GM18511 (cell line): ENCODE data around the gene CHMP6.

Experiments
- ATAC-seq: cut with Tn5 transposase; IDR thresholded peaks from one replicate; pipeline ENCODE4 v1.9.1; 2021; ENCODE audit warnings: mild to moderate bottlenecking, moderate library complexity; ENCODE audit not compliant: unreplicated experiment

The CHMP6 gene

DNA sequence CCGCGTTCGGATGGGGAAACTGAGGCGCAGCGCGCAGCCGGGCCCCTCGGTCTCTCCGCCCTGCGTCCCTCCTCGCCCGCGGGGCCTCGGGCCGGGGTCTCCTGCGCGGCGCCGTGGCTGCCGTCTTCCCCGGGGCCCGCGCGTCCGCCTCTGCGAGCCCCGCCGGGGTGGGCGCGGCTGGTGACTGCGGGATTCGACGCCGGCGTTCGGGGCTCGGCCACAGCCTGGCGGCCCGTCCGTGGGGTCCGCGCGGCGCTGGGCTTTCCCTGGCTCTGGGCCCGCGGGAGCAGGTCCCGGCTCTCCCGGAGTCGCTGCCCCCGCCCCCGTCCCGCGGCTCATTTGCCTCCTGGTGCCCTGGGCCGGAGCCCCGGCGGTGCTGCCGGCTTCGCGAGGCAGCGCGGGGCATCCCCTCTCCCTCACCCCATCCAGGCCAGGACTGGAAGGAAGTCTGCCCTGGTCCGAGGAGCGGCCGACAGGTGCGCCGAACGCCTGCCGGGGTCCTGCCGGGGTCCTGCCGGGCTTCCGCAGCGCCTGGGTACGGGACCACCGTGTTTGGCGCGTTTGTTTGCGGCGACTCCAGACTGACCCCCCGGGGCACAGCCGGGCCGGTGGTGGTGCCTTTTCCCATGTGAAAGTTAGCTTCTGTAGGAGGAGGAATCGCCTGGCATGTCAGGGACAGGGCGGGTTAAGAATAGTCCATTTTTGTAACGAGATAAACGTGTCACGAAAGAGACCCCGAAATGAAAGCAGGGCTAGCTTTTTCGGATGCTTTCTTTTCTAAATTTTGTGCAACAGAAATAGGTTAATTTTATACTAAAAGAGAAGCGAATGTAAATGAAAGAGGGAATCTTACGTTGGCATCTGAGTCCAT, 671 bp downstream of the CHMP6 start:
- ATAC-seq = no peak

DNA sequence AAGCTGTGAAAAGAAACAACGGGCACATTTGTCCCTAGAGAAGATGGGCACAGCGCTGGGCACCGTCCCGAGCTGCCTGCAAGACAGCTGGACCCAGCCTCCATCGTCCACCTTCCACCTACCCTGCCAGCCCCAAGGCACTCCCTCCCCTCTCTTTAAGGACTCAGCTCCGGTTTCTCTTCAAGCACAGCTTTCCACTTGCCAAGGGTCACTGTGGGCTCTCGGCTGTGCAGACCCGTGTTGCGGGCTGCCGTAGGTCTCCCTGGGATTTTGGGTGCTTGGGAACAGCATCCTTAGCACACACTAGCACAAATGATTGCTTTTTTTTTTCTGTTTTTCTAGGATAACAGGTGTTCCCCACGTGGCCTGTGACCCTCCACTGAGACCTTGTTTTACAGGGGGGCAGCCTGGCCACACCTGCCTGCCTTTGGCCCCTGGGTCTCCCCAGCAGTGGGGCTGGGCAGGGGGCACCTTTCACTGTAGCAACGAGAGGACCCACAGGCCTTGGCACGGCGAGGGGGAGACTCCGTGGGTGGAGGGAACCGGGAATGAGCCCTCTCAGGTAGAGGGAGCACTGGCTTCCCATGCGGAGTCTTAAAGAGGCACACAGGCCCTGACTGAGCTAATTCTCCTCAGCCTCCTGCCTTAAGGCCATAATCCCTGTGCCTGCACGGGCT, 1.4 kb downstream of the CHMP6 start:
- no peak for ATAC-seq

DNA sequence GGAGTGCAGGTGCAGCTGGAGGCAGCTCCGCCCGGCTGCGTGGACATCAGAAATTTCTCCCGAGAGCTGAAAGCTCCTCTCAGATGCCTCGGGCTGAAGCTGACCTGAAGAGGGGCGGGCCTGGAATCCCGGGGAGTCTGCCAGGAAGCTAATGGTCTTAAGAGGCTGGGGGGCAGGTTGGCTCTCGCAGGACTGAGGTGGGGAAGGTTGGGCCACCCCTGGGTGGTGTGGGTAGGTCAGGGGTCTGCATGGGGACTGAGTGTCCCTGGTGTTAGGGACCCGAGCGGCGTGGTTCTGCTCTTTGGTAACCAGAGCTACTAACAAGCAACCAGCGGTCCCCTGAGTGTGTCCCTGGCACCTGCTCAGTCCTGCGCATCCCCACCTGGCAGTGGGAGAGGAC, 3.5 kb downstream of the CHMP6 start:
- no peak for ATAC-seq

DNA sequence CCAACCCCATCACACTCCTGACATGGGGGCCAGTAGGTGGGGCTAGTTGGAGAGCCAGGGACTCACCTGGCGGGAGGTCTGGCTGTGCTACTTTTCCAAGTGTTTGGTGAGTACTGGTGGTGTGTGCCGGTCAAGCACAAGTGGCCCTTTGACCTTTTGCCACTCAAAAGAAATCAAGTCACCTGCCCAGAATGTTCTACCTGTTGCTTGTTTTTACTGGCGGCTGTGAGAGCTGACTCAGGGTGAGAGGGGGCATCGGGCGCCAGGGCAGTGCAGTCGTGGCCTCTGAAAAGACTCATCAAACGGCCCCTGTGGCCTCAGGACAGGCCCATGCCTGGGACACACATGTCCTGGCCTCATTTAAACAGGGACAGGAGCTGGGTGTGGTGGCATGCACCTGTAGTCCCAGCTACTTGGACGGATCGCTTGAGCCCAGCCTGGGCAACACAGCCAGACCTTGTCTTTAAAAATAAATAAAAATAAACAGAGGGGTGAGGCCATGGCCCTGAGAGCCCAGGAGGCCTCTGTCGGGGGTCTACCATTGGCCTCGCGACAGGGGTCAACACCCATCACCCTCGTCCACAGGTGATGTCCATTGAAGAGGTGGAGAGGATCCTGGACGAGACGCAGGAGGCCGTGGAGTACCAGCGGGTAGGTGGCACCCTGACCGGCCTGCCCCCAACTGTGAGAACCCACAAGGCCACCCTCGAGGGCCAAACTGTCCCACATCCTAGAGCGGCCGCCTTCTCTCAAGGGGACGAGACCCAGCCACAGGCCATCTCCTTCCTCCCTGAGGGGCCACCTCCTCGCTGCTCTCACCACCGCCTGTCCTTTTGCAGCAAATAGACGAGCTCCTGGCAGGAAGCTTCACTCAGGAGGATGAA, 5.0 kb downstream of the CHMP6 start:
- no peak for ATAC-seq

DNA sequence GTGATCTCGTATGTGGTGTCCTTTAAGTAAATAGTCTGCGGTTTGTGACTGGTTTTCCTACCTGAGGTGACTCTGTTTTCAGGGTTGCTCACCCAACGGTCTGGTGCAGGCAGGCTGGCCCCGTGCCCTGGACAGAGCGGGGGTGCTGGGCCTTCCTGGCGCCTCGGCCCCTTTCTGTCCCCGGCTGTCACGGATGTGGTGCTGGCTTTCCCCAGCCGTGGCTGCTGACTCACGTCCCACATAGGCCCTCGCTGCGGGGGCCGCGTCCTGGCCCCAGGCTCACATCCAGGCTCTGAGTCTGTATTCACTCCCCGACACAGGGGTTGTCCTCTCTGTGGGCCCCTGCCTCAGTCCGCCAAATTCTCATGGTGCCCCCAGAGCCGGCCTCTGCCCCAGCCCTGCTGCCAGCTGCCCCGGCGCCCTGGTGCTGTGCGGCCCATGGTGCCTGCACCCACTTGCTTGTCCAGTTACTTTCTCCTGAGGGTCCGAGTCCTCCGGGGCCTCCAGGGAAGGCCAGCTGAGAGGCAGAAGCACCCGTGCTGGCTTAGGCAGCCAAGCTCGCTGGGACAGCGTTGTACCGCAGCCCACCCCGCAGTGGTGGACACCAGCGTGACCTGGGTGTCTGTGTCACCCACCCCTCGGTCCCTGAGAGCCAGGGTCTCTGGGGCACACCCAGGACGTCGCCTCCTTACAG, 5.9 kb downstream of the CHMP6 start:
- ATAC-seq = no peak

DNA sequence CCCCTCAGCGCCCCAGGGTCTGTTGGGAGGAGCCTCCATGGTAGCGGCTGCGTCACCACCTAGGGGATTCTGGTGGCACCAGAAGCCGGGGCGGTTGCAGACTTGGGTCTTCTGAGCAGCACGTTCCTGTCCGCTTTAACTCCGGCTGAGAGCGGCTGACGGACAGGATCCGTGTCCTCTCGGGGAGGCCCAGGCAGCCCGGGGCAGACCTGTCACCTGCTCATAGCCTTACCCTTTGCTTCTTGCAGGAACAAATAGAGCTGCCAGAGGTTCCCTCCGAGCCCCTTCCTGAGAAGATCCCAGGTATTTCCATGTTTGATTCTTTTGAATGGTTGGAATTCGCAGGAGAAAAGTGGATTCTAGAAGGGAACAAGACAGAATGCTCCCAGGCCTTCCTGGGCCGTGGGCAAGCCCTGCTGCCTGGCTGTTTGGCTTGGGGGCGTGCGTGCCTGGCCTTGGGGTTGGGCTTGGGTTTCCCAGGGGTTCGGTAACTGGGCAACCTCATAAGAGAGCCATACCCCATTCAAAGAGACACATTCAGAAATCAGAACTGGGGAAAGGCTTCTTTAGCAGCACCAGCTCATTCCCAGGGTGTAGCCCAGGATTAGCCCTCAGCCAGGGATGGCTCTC, 6.6 kb downstream of the CHMP6 start:
- no peak for ATAC-seq

DNA sequence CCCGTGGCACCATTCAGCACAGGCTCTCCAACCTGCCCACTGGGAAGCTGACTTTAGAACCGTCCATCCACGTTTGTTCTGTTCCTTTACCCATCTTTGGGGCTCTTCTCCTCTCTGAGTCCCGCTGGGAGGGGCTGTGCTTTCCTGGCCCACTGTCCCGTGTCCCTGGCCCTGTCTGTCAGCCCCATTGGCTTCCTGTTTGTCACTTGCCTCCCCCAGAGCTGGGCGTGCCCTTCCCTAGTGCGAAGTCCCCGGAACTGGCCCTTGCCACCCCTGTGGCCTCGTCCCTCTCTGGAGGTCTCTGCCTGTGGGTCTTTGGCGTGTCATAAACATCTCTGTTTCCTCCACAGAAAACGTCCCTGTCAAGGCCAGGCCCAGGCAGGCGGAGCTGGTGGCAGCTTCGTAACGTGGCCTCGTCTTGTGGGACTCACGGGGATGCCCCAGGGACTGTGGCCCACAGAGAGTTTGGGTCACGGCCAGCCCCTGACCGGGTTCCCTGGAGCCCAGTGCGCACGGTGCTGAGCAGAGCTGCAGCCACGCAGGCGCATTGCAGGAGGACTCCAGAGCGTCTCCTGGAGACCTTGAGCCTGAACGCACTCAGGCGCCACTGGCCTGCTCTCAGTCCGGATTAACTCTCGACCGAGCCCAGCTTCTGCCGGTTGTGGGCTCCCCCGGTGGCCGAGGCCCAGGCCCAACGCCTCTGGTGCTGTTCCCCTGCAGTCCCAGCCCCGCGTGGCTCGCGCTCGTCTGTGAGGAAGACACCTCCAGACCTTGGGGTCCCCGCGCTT, 7.3 kb downstream of the CHMP6 start:
- no peak for ATAC-seq

DNA sequence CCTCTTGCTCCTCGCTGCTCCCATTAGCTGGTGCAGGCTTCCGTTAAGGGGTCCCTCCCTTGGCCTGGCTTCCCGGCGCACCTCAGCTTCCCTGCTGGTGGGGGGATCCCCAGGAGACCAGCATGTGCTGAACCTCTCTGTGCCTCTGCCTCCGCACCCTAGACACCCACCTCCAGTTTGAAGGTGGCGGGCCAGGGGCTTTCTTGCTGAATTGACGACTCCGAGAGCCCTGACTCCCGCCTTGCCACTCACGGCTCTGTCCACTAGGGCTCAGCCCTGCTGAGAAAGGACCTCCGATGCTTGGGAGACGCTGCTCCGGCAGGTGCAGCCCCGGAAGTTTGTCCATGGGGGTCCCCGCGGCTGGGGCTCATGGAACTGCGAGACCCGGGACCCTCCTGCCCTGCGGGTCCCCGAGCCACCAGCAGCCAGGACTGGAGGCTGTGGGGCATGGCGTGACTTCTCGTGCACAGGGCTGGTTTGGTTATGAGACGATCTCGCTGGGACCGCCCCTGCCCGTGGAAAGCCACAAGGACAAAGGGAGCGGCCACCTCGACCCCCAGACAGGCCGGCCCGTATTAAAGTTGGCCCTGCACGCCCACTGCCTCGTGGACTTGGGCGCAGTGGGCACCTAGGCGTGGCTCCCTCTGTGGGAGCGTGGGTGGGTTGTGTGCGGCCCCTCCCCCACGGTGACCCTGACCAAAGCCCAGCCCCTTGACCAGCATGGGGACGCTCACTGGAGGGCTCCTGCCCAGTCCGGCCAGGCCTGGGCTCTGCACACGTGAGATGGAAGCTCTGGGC, 8.1 kb downstream of the CHMP6 start:
- no peak for ATAC-seq

DNA sequence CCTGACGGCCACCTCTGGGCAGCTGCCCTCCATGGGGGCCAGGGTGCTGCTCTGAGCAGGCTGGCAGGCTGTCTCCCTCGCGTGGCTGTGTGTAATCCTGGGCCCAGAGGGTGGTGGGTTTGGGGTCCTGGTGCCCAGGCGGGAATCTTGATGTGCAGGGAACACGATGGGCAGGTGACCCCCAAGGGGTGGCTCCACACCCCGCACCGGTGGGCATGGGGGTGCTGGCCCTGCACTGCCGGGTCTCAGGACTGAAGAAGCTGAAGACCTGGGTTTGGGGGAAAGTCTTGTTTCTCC, 8.6 kb downstream of the CHMP6 start:
- ATAC-seq = no peak

DNA sequence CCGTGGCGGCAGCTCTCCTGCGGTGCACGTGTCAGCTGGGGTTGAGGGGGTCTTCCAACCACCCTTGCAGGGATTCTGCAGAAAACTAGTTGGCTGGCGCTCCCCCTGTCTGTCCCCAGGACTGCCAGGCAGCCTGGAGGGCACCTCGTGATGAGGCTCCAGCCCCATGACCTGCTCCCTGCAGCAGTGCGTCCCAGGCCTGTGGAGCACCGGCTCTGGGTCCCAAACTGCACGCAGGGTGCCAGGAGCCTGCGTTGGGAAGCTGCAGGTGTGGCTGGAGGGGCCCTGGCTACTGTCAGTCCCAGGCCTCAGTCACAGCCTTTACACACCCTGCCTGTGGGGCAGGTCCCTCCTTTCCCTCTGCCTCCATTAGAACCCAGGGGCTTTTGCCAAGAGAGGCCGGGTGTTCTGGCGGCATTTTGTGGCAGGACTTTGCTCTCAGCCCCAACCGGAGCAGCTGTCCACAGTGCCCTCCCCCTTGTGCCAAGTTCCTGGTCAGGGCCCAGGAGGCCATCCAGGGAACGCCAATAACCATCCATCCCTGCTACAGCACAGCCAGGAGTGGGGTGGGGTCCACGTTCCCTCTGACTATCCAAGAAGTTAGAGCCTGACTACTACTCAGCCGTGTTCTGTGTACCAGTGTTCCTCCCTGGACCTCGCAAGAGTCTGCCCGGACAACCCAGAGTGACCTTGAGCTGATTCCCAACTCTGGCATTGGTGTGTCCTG, 9.2 kb downstream of the CHMP6 start:
- ATAC-seq = no peak

DNA sequence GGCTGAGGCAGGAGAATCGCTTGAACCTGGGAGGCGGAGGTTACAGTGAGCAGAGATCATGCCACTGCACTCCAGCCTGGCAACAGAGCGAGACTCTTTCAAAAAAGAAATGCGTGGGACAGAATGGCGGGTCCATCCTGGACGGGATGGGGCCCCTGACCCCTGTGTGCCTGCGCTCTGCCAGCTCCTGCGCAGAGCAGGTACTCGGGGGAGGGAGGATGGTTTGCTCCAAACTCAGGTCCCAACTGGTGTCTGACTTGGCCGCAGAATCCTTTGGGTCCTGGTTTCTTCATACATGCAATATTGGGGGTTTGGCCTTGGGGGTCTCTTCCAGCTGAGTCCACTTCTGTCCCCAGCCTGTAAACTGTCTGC, 10.4 kb downstream of the CHMP6 start:
- no peak for ATAC-seq

DNA sequence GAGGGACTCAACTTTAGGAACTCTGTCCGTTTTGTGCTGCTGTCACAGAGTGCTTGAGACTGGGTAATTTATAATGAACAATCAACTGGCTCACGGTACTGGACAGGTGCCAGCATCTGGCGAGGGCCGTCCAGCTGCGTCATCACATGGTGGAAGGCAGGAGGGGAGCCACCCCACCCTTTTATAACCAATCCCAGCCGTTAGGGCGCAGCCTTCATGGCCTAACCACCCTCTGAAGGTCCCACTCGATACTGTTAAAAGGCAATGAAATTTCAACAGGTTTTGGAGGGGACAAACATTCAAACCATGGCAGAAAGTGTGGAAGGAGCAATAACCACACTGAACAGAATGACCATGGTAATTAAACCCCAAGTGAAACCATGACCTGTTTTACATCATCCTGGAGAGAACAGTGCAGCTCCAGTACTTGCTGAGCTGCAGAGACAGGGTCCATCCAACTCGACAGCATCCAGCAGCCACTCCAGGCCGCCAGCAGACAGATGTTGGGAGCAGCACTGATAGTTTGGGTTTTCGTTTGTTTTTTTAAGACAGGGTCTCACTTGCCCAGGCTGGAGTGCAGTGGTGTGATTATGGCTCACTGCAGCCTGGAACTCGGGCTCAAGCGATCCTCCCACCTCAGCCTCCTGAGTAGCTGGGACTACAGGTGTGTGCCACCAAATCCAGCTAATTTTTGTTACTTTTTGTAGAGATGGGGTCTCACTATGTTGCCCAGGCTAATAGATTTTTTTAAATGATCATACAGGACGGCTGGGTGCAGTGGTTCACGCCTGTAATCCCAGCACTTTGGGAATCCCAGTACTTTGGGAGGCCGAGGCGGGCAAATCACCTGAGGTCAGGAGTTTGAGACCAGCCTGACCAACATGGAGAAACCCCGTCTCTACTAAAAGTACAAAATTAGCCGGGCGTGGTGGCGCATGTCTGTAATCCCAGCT, 11.0 kb downstream of the CHMP6 start:
- ATAC-seq = no peak

DNA sequence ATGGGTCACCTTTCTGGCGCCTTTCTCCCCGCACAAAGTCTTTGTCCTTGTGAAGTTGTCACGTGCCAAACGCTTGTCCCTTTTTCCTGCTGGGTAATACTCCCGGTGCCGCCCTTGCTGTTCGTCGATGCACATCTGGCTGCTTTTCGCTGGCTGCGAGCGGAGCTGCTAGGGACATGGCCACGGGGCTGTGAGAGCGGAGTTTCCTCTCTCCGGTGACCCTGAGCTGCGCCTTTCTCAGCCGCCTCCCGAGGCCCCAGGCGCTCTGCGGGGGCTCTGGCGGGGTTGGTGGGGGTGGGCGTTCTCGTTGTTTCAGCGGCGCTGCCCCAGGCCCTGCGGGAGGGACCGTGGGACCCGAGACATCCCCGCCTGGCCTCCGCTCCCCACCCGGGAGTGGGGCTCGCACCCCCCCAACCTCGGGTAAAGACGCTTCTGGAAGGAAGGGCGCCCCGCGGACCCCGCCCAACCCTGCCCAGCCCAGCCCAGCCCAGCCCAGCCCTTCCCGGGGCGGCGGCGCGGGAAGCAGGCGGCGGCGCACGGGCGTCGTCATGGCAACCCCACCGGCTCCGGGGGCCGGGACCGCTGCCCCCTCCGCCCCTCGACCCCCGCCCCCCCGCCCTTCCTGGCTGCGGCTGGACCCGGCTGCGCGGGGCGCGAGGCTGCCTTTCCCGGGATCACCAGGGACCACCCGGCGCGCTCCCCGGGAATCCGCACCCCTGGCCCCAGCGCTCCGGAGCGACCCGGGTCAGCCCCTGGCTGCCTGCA, 12.3 kb downstream of the CHMP6 start:
- ATAC-seq = no peak

DNA sequence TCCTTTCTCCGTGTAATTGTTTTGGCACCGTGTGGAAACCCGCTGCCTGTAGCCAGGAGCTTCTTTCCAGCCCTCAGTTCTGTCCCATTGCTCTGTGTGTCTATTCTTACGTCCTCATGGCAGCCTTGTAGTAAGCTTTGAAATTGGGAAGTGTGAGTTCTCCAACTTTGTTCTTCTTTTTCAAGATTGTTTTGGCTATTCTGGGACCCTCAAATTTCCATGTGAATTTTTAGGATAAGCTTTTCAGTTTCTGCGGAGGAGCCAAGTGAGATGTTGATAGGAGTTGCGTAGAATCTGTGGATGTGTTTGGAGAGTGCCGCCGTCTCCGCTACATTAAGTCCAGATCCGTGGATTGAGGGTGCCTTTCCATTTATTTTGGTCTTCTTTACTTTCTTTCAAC, 15.2 kb downstream of the CHMP6 start:
- ATAC-seq = no peak

DNA sequence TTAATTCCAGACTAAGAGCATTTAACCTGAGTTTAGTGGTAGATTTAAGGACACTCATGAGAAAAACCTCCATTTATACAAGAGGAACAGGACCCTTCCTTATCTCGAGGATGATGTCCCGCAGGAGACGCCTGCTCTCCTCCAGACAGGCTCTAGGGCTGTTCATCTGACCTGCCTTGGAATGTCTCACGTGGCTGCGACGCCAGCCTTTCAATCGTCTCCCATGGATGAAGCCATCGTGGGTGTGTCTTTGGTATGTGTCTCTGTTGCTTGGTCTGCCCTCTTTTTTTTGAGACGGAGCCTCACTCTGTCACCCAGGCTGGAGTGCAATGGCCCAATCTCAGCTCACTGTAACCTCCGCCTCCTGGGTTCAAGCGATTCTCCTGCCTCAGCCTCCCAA, 16.5 kb downstream of the CHMP6 start:
- no peak for ATAC-seq

DNA sequence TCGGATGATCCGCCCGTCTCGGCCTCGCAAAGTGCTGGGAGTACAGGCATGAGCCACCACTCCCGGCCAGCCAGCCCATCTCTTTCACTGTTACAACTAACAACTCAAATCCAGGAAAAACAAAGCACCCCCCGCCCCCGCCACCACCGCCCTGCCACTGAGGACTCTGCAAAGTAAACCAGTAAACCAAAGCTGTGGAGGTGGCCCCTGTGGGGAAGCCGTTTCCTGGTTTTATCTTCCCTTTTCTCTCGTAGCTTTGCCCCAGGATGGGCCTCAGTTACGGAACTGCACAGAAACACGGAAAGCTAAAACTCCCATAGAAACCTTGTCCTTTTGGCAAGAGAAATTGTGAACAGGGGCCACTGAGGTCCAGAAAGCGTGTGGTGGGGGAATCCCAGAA, 17.5 kb downstream of the CHMP6 start:
- no peak for ATAC-seq

DNA sequence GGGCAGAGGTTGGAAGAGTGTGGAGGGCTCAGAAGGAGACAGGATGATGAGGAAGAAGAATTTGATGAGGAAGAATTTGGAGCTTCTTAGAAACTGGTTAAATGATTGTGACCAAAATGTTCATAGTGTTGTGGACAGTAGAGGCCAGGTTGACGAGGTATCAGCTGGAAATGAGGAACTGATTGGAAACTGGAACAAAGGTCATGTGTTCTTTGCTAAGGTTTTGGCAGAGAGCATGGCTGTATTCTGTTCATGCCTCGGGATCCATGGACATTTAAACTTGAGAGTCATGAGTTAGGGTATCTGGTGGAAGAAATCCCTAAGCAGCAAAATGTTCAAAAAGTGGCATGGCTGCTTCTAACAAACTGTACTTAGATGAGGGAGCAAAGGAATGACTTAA, 19.3 kb downstream of the CHMP6 start:
- no peak for ATAC-seq
